ENCODE data around the gene SNX2.
A peak's percentile ranks its signal among the peaks of the same experiment; 100 is the strongest.

SNX2 gene

DNA sequence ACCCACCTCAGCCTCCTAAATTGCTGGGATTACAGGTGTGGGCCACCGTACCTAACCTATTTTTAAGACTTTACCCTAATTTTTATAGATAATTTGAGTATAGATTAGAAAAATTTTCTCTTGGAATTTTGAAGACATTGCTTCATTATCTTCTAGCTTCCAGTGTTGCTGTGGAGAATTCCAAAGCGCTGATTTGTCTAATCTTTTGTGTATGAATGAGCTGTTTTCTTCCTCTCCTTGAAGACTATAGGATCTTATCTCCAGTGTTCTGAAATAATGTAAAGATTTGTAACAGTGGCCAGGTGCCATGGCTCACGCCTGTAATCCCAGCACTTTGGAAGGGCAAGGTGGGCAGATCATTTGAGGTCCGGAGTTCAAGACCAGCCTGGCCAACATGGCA, 64.9 kb downstream of the SNX2 start:
- TF ChIP-seq, protein P1, sequence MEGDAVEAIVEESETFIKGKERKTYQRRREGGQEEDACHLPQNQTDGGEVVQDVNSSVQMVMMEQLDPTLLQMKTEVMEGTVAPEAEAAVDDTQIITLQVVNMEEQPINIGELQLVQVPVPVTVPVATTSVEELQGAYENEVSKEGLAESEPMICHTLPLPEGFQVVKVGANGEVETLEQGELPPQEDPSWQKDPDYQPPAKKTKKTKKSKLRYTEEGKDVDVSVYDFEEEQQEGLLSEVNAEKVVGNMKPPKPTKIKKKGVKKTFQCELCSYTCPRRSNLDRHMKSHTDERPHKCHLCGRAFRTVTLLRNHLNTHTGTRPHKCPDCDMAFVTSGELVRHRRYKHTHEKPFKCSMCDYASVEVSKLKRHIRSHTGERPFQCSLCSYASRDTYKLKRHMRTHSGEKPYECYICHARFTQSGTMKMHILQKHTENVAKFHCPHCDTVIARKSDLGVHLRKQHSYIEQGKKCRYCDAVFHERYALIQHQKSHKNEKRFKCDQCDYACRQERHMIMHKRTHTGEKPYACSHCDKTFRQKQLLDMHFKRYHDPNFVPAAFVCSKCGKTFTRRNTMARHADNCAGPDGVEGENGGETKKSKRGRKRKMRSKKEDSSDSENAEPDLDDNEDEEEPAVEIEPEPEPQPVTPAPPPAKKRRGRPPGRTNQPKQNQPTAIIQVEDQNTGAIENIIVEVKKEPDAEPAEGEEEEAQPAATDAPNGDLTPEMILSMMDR (IDR thresholded peaks at IDR 0.05; ENCODE audit: borderline replicate concordance, insufficient read depth, low read depth, low read length) = no peak
- no peak overlapping the region for H3K4me3 ChIP-seq (ENCODE audit: low read depth, low read length)

DNA sequence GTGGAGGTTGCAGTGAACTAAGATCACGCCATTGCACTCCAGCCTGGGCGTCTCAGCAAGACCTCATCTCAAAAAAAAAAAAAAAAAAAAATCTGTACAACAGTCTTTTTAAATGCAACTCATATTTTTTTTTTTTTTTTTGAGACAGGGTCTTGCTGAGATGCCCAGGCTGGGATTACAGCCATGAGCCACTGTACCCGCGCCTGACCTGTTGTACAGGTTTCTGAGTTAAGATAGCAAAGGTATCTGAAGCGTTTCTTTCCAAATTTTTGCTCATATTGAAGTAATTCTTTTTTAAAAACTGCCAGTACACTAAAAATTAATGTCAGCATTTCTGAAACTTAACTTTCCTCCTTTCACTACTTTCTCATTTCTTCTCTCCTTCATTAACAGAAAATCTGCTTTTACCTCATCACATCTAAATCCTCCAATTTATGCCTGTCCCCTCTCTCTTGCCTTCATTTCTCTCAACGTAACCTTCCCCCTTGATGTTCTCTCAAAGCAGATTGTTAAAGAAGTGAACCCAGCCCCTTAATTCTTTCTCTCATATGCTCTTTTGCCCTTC, 67.2 kb downstream of the SNX2 start:
- TF ChIP-seq, protein P1 (IDR thresholded peaks at IDR 0.05; ENCODE audit: borderline replicate concordance, insufficient read depth, low read depth, low read length) = no peak
- no peak overlapping the region for H3K4me3 ChIP-seq (ENCODE audit: low read depth, low read length)

DNA sequence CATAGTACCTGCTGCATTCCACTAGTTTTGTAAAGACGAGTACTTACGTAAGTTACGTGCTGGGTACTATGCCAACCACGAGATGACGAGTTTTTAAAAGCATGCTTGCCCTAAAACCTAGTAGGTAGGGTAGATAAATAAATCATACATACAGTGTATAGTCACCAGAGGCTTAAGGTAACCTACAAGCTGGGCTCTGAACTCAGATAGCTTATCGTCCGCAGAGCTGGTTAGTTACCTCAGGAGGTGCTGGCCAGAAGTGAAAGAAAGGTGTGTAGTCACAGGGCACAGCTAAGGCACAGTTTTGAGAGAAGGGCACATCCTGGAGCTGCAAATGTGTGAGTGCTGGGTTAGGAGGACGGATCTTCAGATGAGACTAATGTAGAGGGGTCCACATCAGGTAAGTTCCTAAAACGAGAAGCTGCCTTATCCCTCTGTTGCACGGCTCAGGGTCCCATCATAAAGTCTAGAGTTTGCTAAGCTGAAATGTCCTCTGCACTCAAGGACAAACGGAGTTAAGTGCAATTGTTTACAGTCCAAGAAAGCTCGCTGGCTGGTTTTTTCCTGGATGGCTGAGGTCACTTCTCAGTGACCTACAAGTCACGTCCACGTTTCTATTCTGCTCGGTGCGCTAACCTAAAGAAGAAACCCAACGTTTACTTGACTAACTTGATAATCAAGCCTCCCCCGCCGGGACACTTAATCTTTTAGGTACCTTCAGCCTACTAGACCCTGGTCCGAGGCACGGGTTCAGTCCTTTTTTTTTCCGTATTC, 69.4 kb downstream of the SNX2 start:
- TF ChIP-seq, protein P1 (IDR thresholded peaks at IDR 0.05; ENCODE audit: borderline replicate concordance, insufficient read depth, low read depth, low read length) = no peak
- H3K4me3 ChIP-seq (ENCODE audit: low read depth, low read length) = peak overlapping the region; percentile 73

DNA sequence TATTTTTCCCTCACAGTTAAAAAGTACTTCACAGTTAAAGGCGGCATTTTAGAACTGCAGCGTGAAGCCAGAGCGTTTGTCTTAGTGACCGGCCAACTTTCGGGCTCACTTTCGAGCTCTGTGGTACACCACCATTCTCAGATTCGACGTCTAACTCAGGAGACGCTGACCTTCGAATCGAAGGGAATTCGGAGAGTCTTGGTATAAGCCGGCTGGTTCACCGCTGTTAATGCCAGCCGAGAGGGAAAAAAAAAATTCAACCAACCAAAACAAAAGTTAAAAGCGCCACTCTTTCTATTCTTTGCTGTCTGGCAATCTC, 70.0 kb downstream of the SNX2 start:
- TF ChIP-seq, protein P1 (IDR thresholded peaks at IDR 0.05; ENCODE audit: borderline replicate concordance, insufficient read depth, low read depth, low read length) = no peak
- peak overlapping the region; percentile 73 for H3K4me3 ChIP-seq (ENCODE audit: low read depth, low read length)

DNA sequence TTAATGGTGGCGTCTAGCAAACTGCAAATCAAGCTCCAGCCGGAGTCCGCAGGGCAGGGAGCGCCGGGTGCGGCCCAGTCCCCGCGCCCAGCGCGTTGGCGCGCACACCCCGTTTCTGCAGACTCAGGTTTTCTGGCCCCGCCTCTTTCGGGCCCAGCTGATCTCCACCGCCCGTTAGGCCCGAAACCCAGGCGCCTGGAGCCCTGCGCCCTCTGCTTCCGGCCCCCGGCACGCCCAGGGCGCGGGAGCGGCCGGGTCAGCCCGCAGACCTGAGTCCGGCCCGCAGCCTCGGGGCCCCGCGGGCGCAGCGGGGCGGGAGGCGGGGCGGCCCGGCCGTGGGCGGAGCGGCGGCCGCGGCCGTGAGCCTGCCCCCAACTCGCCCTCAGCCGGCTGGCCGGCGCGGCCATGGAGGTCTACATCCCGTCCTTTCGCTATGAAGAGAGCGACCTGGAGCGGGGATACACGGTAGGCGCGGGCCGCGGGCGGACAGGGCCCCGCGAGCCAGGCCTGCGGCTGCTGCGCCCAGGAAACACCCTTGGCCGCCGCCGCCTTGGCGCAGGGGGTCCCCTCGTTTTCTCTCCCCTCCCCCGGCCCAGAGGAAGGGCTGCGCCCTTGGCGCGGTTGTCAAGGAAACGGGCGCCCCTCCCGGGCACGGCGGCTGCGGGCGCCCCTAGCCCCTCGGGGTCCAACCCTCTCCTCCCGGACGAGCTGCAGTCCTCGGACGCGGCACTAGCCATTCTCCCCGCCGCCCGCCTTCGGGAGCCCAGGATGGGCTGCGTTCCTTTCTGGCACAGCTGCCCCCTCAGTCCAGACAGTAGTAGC, 70.6 kb downstream of the SNX2 start, which contains the start of gene SNX24:
TSS of gene SNX24 (plus strand) at position 385 of the 822 bp plus-strand sequence. CDS start at position 406, 21 bp downstream.
- H3K4me3 ChIP-seq (ENCODE audit: low read depth, low read length) = peak within 1 kb of the TSS; percentile 73
- TF ChIP-seq, protein P1 (IDR thresholded peaks at IDR 0.05; ENCODE audit: borderline replicate concordance, insufficient read depth, low read depth, low read length) = no peak

DNA sequence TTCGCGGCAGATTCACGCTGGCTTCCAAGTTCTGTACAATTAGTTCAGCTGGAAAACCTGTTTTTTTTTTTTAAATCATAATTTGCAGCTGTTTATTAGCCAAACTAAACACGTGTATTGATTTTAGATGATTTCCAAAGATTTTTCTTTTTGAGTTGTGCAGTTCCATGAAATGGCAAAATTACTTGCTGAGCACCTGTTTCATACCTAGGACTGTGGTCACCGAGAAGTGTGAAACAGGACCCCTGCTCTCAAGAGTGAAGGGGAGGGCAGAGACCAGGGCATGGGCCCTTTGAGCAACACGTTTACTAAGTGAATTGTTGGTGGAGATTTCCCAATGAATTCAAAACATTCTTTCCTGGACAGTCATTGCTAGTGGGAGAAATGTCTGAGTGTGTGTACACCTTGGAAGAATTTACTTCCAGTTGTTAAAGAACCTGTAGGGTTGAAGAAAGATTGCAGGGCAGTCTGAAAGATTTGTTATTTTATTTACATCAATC, 71.2 kb downstream of the SNX2 start:
- TF ChIP-seq, protein P1 (IDR thresholded peaks at IDR 0.05; ENCODE audit: borderline replicate concordance, insufficient read depth, low read depth, low read length) = no peak
- peak overlapping the region; percentile 73 for H3K4me3 ChIP-seq (ENCODE audit: low read depth, low read length)
